Natural killer cell (primary cell): ENCODE measurements around the gene UNC13B. TPM values are rescaled to one million over a fixed set of nuclear protein-coding genes. Genes with fewer than 3 reads are reported as not detected.

Experiments used
- ATAC-seq, 3 donors: fragments of 150-1000 bp in 2 of 3; fragments of 200-7000 bp in 1 of 3; cut with Tn5 transposase; 1 replicate in 1 of 3; 2 replicates in 2 of 3; pipeline ENCODE4 v1.10.0; 2021; ENCODE audit warnings: mild to moderate bottlenecking in 2 of 3, moderate library complexity in 2 of 3
- DNase-seq, 2 donors: peaks; one replicate each; pipeline versions ENCODE4 v3.0.0 to v3.0.0-alpha.2; 2013 to 2021; ENCODE audit warnings: mixed read lengths in 1 of 2
- H3K27ac ChIP-seq: one replicate; pipeline ENCODE4 v1.5.1; 2013; ENCODE audit warnings: mild to moderate bottlenecking, low read length
- H3K27me3 ChIP-seq: one replicate; pipeline ENCODE4 v1.6.1; 2013; ENCODE audit warnings: low read length; ENCODE audit not compliant: control insufficient read depth, insufficient read depth
- H3K36me3 ChIP-seq: one replicate; pipeline ENCODE4 v1.6.1; 2013; ENCODE audit warnings: low read length; ENCODE audit not compliant: control insufficient read depth, insufficient read depth
- H3K4me1 ChIP-seq: one replicate; pipeline ENCODE4 v1.6.1; 2013; ENCODE audit warnings: low read length; ENCODE audit not compliant: control insufficient read depth, insufficient read depth
- H3K4me3 ChIP-seq: one replicate; pipeline ENCODE4 v1.5.1; 2013; ENCODE audit warnings: low read length
- H3K9me3 ChIP-seq: one replicate; pipeline ENCODE4 v1.6.1; 2013; ENCODE audit warnings: low read length; ENCODE audit not compliant: control insufficient read depth, insufficient read depth
- H3K27ac Mint-ChIP-seq, 2 donors: one replicate each; pipeline ENCODE4 v1.8.0; 2022; ENCODE audit warnings: mild to moderate bottlenecking in 2 of 2, mixed read lengths in 2 of 2, moderate library complexity in 1 of 2
- H3K27me3 Mint-ChIP-seq, 2 donors: one replicate each; pipeline ENCODE4 v1.8.0; 2022; ENCODE audit warnings: low read depth in 2 of 2, mixed read lengths in 2 of 2
- H3K36me3 Mint-ChIP-seq: one replicate; pipeline ENCODE4 v1.8.0; 2022; ENCODE audit warnings: mixed read lengths
- H3K4me1 Mint-ChIP-seq, 2 donors: one replicate each; pipeline ENCODE4 v1.8.0; 2022; ENCODE audit warnings: mixed read lengths in 2 of 2
- H3K4me3 Mint-ChIP-seq: one replicate; pipeline ENCODE4 v1.8.0; 2022; ENCODE audit warnings: mild to moderate bottlenecking, moderate library complexity, mixed read lengths
- H3K9me3 Mint-ChIP-seq, 2 donors: one replicate each; pipeline ENCODE4 v1.8.0; 2022; ENCODE audit warnings: mixed read lengths in 2 of 2
- WGBS: methylation state at CpG from one replicate; pipeline ENCODE4 v1.1.7; 2013; ENCODE audit warnings: missing lambda C conversion rate; ENCODE audit not compliant: insufficient coverage; 5-methylcytosine and 5-hydroxymethylcytosine counted together
- intact Hi-C: fragments of 100-400 bp; cut with micrococcal nuclease; formaldehyde crosslinking; loops from one replicate; pipeline ENCODE4 v1.14.2; 2022
- total RNA-seq, 4 donors: library from RNA; stranded (reverse); fragments of 120-200 nt in 1 of 4; gene quantifications; one replicate each; pipeline versions ENCODE4 v1.2.3 to v1.2.4, GENCODE V29; 2013 to 2022
- TF ChIP-seq, protein P1 (sequence below): fragments of 200-600 bp; IDR thresholded peaks from one replicate; pipeline ENCODE4 v1.8.0; 2022; ENCODE audit warnings: antibody characterized with exemption

Gene UNC13B
- total RNA-seq, 3 donors from 2014 or later (not counting 1 experiment from before 2014, with no cell fraction given): 0.21 to 0.78 (median 0.27) TPM

DNA sequence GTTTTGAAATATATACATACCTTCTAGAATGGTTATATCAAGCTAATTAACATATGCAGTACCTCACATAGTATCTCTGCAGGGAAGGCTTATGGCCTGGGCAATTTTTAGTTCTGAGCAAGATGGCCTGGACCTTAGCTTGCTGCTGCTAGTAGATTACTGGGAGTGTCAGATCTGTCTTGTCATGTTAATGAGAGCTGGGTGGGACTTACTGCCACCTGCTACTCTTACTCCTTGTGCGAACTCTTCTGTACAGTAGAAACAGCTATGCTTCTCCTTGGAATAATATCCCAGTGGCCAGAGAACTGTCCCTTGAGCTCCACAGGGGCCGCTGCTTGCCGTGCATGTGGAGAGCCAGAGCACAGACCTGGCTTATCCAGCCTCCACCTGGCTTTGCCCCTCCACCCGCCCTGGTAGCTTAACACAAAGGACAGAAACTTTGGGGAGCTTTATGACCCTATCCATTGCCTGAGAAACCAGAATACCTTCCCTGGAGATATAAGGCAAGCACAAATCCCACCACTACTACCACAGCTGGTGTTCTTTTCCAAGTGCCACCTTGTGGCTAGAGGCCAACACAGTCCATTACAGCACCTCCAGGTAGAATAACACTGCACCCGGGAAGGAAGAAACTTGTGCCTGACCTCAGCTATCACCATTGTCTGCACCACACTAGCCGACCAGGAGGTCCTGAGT lies 253.7 kb downstream of the UNC13B start:
- peak in 1 of 2 donors; percentile 9 for DNase-seq
- peaks cover 36 to 46% of the 10 kb centered on the region in 2 donors for H3K27me3 Mint-ChIP-seq
- Histone ChIP-seq H3K36me3 (no peaks in the 10 kb centered on the region), H3K4me1 (no peaks in the 10 kb centered on the region), H3K27me3 (peaks cover 4% of the 10 kb centered on the region), H3K9me3 (no peaks in the 10 kb centered on the region), H3K4me3 (no peak overlapping the region), H3K27ac (no peak overlapping the region)
- no peak overlapping the region for H3K27ac Mint-ChIP-seq
- H3K4me3 Mint-ChIP-seq: no peak overlapping the region
- WGBS: 82% methylated on average over 6 of the region's 6 CpGs
- intact Hi-C loops: no loop called here
- no peaks in the 10 kb centered on the region for H3K9me3 Mint-ChIP-seq
- ATAC-seq: no peak
- H3K4me1 Mint-ChIP-seq: no peaks in the 10 kb centered on the region
- TF ChIP-seq, protein P1, sequence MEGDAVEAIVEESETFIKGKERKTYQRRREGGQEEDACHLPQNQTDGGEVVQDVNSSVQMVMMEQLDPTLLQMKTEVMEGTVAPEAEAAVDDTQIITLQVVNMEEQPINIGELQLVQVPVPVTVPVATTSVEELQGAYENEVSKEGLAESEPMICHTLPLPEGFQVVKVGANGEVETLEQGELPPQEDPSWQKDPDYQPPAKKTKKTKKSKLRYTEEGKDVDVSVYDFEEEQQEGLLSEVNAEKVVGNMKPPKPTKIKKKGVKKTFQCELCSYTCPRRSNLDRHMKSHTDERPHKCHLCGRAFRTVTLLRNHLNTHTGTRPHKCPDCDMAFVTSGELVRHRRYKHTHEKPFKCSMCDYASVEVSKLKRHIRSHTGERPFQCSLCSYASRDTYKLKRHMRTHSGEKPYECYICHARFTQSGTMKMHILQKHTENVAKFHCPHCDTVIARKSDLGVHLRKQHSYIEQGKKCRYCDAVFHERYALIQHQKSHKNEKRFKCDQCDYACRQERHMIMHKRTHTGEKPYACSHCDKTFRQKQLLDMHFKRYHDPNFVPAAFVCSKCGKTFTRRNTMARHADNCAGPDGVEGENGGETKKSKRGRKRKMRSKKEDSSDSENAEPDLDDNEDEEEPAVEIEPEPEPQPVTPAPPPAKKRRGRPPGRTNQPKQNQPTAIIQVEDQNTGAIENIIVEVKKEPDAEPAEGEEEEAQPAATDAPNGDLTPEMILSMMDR: no peak
- no peaks in the 10 kb centered on the region for H3K36me3 Mint-ChIP-seq

DNA sequence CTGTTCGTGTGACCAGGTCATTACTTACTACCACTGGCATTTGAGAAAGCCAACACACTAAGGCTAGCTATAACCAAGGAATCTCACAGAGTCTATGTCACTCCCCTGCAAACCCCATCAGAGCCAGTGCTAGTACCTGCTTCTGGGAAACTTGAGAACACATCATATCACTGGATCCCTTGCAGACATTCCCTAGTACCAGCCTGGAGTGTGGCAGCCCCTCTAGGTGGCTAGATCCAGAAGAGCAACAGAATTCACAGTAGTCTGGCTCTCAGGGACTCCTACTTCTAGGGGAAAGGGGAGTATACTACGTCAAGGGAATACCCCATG lies 254.3 kb downstream of the UNC13B start:
- H3K27ac ChIP-seq: no peak overlapping the region
- no peaks in the 10 kb centered on the region for H3K36me3 ChIP-seq
- H3K9me3 ChIP-seq: no peaks in the 10 kb centered on the region
- Mint-ChIP-seq H3K27me3 (peaks cover 36 to 51% of the 10 kb centered on the region in 2 donors), H3K9me3 (no peaks in the 10 kb centered on the region), H3K36me3 (no peaks in the 10 kb centered on the region), H3K4me3 (no peak overlapping the region), H3K4me1 (no peaks in the 10 kb centered on the region), H3K27ac (no peak overlapping the region)
- WGBS: 74% methylated on average over 2 of the region's 2 CpGs
- peaks cover 4% of the 10 kb centered on the region for H3K27me3 ChIP-seq
- H3K4me1 ChIP-seq: no peaks in the 10 kb centered on the region
- TF ChIP-seq, protein P1: no peak
- DNase-seq (no peak), ATAC-seq (no peak)
- no peak overlapping the region for H3K4me3 ChIP-seq
- intact Hi-C loops: no loop called here

DNA sequence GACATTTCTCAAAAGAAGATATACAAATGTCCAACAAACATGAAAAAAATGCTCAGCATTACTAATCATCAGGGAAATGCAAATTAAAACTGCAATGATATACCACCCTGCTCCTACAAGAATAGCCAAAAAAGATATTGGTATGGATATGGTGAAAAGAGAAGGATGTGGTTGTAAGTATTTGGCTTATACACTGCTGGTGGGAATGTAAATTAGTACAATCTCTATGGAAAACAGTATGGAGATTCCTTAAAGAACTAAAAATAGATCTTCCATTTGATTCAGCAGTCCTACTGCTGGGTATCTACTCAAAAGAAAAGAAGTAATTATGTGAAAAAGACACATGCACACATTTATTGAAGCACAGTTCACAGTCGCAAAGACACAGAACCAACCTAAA lies 260.5 kb downstream of the UNC13B start:
- intact Hi-C loops: no loop called here
- H3K4me1 Mint-ChIP-seq: no peaks in the 10 kb centered on the region
- Histone ChIP-seq H3K27ac (no peak overlapping the region), H3K9me3 (no peaks in the 10 kb centered on the region), H3K4me1 (no peaks in the 10 kb centered on the region), H3K36me3 (no peaks in the 10 kb centered on the region), H3K4me3 (no peak overlapping the region), H3K27me3 (peaks cover 8% of the 10 kb centered on the region)
- TF ChIP-seq, protein P1: no peak
- H3K9me3 Mint-ChIP-seq: no peaks in the 10 kb centered on the region
- no CpG with 5 or more reads among the region's 1 CpG for WGBS
- ATAC-seq (no peak), DNase-seq (no peak)
- H3K36me3 Mint-ChIP-seq: no peaks in the 10 kb centered on the region
- peaks cover 26 to 66% of the 10 kb centered on the region in 2 donors for H3K27me3 Mint-ChIP-seq
- no peak overlapping the region for H3K27ac Mint-ChIP-seq
- H3K4me3 Mint-ChIP-seq: no peak overlapping the region

DNA sequence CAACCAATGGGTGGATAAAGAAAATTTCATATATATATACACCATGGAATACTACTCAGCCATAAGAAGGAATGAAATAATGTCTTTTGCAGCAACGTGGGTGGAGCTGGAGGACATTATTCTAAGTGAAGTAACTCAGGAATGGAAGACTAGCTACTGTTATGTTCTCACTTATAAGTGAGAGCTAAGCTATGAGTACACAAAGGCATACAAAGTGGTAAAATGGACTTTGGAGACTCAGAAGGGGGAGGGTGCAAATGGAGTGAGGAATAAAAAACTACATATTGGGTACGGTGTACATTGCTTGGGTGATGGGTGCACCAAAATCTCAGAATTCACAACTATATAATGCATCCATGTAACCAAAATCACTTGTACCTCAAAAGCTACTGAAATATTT lies 260.9 kb downstream of the UNC13B start:
- 38% methylated on average over 1 of the region's 2 CpGs for WGBS
- H3K4me1 Mint-ChIP-seq: no peaks in the 10 kb centered on the region
- H3K36me3 Mint-ChIP-seq: no peaks in the 10 kb centered on the region
- Histone ChIP-seq H3K4me1 (no peaks in the 10 kb centered on the region), H3K27ac (no peak overlapping the region), H3K27me3 (peaks cover 10% of the 10 kb centered on the region), H3K4me3 (no peak overlapping the region), H3K36me3 (no peaks in the 10 kb centered on the region), H3K9me3 (no peaks in the 10 kb centered on the region)
- DNase-seq (no peak), ATAC-seq (no peak)
- intact Hi-C loops: no loop called here
- no peaks in the 10 kb centered on the region for H3K9me3 Mint-ChIP-seq
- H3K4me3 Mint-ChIP-seq: no peak overlapping the region
- peaks cover 25 to 66% of the 10 kb centered on the region in 2 donors for H3K27me3 Mint-ChIP-seq
- TF ChIP-seq, protein P1: no peak
- no peak overlapping the region for H3K27ac Mint-ChIP-seq
